Activated T-cell treated with anti-CD3 and anti-CD28 coated beads, Interleukin-2, amount 50 U/mL, for 1 hour (primary cell): ENCODE results near the gene MAPK11.

ENCODE experiments used
- DNase-seq: peaks from one replicate; pipeline ENCODE4 v3.0.0-alpha.2; 2020

The MAPK11 gene

GRCh38 chr22:50259302-50259701 lies 10.9 kb downstream of the MAPK11 start:
- no peak for DNase-seq

DNA sequence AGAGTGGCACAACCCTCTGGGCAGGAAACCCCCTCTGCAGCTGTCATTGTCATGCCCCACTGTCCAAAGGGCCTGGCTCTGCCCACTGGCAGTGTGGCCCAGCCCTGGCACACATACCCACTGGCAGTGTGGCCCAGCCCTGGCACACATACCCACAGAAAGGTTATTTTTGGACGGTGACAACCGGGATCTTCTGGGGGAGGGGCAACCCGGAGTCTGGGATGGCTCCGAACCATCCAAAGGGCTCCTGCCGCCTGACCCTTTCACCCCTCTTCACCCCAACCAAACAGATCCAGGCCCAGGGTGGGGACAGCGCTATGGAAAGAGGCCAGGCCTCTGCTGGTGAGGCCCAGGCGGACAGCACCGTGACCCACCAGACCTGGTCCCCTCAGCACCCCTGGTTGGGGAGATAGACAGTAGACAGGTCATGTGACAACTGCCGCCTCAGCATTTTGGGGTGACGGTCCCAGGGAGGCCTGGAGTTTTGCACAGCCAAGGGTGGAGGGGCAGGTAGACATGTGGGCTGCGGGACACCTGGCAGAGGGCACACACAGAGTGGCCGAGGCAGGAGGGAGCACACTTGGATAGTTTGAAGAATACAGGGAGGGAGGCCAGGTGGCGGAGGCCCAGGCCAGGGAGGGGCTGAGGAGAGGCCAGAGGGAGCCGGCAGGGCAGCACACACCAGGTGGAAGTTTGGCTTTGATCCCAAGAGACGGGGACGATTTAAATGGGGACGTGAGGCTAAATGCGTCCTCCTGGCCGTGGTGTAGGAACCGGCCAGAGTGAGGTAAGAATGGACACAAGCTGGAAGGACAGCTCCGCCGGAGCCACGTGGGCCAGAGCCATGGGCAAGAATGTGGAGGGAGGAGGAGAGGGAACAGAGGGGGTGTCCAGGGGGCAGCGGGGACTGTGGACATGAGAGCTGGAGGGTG lies 11.6 kb downstream of the MAPK11 start:
- DNase-seq: no peak

GRCh38 chr22:50257451-50258360 lies 12.5 kb downstream of the MAPK11 start:
- no peak for DNase-seq

- no peak for DNase-seq
Measured at GRCh38 chr22:50257041-50257440, 13.1 kb downstream of the MAPK11 start.

GRCh38 chr22:50256258-50256862 lies 13.8 kb downstream of the MAPK11 start:
- no peak for DNase-seq

DNA sequence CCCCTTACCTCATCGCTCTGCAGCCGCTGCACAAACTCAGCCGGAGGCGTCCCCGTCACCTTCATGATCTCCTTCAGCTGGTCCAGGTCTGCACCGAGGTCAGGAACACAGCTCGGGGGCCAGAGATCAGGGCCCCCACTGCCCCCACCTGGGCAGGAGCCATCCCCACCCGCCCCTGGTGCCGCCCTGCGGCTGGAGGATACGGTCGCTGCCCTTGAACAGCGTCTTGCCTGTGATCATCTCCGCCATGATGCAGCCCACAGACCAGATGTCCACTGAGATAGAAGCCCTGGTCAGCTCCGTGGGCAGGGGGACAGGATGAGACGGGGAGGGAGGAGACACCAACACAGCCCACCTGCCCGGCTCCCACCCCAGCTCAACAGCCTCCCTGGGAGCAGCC lies 14.6 kb downstream of the MAPK11 start:
- DNase-seq: no peak

DNA sequence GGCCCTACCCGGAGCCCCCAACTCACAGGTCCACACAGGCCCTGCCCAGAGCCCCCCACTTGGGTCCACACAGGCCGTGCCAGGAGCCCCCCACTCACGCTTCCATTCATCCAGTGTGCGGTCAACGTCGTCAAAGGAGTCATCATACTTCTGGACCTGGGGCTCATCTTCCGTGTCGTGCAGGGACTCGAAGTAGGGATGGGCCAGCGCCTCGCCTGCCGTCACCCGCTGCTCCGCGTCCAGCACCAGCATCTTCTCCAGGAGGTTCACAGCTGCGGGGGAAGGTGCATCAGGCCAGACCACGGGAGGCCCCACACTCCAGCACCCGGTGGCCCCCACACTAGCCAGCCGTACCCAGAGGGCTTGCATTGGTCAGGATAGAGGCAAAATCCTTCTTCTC lies 15.1 kb downstream of the MAPK11 start:
- DNase-seq: no peak

DNA sequence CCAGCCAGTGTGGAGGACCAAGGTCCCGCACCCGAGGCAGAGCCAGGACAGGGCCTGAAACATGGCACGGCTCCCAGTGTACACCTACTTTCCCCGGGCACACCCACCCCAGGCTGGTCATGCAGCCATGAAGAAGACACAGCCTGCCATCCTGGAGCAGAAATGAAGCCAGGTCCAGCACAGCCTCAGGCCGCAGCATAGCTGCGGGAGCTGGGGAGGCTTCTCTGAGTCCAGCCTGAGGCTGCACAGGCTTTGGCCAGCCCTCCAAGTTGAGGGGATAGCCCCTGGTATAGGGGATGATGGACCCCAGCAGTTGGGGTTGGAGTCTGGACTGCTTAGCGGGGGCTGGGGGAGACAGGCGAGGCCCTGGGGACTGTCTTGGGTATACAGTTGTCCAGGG lies 16.2 kb downstream of the MAPK11 start:
- DNase-seq: no peak

GRCh38 chr22:50253046-50253915 lies 16.9 kb downstream of the MAPK11 start:
- DNase-seq: no peak

- peak; percentile 77 for DNase-seq
Measured at GRCh38 chr22:50252082-50253045, 17.8 kb downstream of the MAPK11 start.

- DNase-seq: no peak
Measured at GRCh38 chr22:50251477-50252081, 18.6 kb downstream of the MAPK11 start.

DNA sequence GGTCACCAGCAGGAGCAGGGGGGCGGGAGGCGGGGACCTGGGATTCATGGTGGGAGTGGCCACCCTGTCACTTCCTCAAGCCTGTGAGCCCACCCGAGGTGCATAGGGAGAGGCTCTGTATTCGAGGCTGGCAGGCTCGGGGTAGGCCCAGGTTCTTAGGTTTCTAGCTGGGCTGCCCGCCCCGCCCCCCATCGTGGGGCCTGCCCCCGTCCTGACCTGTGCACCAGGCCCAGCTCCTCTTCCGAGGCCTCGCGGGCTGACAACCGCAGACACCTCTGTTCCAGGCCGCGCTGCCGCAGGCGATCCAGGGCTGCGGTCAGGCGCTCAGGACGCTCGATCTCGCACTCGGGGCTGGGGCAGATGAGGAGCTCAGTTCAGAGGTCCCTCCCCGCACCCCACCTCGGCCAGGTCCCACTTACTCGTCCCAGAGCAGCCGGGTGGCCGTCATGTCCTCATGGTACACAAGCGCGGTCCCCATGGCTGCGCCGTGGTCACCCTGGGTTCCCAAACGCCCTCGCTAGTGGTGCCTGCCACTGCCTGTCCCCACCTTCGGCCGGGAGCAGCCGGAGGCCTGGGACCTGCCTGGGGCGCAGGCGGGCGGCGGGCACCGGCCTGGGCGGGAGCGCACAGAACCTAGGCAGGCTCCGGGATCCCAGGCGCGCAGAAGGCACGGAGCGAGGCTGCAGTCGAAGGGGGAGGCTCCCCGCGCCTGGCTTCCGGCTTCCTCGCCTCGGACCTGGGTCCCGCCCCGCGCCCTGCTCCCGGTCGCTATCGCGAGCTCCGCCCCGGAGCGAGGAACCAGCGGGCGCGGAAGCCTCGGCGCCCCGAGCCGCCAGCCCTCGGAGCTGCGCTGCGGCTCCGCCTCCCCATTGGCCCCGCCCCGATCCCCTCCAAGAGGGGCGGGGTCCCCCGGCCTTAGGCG lies 19.4 kb downstream of the MAPK11 start, which contains the start of gene HDAC10:
HDAC10 (minus strand) TSS at position 711 of the 922 bp plus-strand sequence; CDS start at position 478, 233 bp downstream.
- DNase-seq: peak; percentile 80

GRCh38 chr22:50250249-50250554 lies 20.0 kb downstream of the MAPK11 start:
- DNase-seq: no peak

- no peak for DNase-seq
Measured at GRCh38 chr22:50249341-50250248, 20.6 kb downstream of the MAPK11 start.

DNA sequence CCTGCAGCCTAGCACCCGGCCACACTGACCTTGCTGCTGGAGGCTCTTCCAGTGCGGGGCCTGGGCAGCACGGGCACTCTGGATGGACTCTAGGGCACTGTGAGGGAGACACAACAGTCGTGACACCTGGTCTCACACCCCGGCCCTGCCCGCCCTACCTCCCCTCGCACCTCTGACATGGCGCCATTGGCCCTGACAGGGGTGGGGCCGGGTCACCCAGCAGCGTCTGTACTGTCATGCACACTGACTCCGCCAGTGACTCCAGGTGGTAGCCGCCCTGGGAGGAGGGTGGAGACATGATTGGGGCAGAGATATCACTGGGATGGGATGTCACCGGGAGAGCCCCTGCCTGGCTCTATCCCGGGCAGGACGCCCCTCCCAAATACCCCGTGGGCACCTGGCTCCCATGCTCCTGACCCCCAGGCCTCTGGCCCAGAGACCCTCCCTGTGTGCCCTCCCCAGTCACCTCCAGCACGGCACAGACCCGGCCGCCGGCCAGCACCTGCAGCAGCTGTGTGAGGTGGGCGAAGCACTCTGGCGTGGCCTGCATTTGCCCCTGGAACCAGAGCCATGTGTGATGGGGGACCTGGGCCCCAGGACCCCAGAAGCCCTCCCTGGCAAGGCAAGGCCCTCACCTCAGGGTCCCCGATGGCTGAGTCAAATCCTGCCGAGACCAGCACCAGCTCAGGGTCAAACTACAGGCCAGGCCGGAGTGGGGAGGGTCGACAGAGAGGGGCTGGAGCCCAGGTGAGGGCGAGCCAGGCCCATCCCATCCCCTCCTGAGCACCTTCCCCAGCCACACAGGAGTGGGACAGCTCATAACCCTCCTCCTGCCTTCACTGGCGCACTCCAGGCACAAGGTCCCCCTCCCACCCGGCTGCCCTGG lies 21.7 kb downstream of the MAPK11 start:
- DNase-seq: no peak

DNA sequence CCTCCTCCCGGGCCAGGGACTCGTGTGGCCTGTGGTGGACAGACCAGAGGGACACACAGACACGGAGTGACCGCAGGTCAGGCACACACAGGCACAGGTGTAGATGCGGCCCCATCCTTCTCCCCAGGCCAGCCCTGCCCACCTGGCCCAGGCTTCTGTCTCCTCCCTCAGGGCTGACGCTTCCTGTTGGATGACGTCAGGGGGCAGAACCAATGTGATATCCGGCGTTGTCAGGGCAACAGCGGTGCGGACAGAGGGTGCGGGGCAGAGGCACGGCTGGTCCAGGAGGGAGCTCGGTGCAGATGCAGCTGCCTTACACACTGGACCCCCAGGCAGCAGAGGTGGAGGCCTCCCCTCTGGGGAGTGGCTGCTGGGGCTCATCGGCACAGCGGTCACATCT lies 22.4 kb downstream of the MAPK11 start:
- peak; percentile 54 for DNase-seq
